Measurements from ENCODE around the gene SH3RF3. TPM values are rescaled to one million over a fixed set of nuclear protein-coding genes. Genes with fewer than 3 reads are reported as not detected.

SH3RF3 gene
- total RNA-seq, 1 donor from 2014 or later = 1.7 TPM

GRCh38 chr2:109312902-109313301 lies 183.9 kb downstream of the SH3RF3 start:
- H3K27ac Mint-ChIP-seq (ENCODE audit: unreplicated experiment) = no peak overlapping the region
- H3K36me3 Mint-ChIP-seq (ENCODE audit: unreplicated experiment) = no peaks in the 10 kb centered on the region
- H3K27me3 Mint-ChIP-seq (ENCODE audit: unreplicated experiment) = no peaks in the 10 kb centered on the region
- H3K4me1 Mint-ChIP-seq (ENCODE audit: low read depth, unreplicated experiment) = peaks cover 6% of the 10 kb centered on the region
- TF ChIP-seq CTCF (IDR thresholded peaks at IDR 0.05; ENCODE audit: partially characterized antibody, unreplicated experiment) = no peak
- DNase-seq = no peak
- H3K9me3 Mint-ChIP-seq (ENCODE audit: unreplicated experiment) = peaks cover 1% of the 10 kb centered on the region
- H3K4me3 Mint-ChIP-seq (ENCODE audit: unreplicated experiment) = no peak overlapping the region

- no peak for DNase-seq
- H3K4me3 Mint-ChIP-seq (ENCODE audit: unreplicated experiment) = no peak overlapping the region
- peaks cover 11% of the 10 kb centered on the region for H3K4me1 Mint-ChIP-seq (ENCODE audit: low read depth, unreplicated experiment)
- peaks cover 1% of the 10 kb centered on the region for H3K9me3 Mint-ChIP-seq (ENCODE audit: unreplicated experiment)
- no peaks in the 10 kb centered on the region for H3K27me3 Mint-ChIP-seq (ENCODE audit: unreplicated experiment)
- no peaks in the 10 kb centered on the region for H3K36me3 Mint-ChIP-seq (ENCODE audit: unreplicated experiment)
- TF ChIP-seq CTCF (IDR thresholded peaks at IDR 0.05; ENCODE audit: partially characterized antibody, unreplicated experiment) = no peak
- H3K27ac Mint-ChIP-seq (ENCODE audit: unreplicated experiment) = peak overlapping the region; percentile 50
Observed at GRCh38 chr2:109313343-109313742, 184.3 kb downstream of the SH3RF3 start.

GRCh38 chr2:109316091-109316490 lies 187.1 kb downstream of the SH3RF3 start:
- Mint-ChIP-seq H3K9me3 (ENCODE audit: unreplicated experiment) (no peaks in the 10 kb centered on the region), H3K4me3 (ENCODE audit: unreplicated experiment) (no peak overlapping the region), H3K27ac (ENCODE audit: unreplicated experiment) (no peak overlapping the region), H3K4me1 (ENCODE audit: low read depth, unreplicated experiment) (peaks cover 25% of the 10 kb centered on the region), H3K36me3 (ENCODE audit: unreplicated experiment) (no peaks in the 10 kb centered on the region), H3K27me3 (ENCODE audit: unreplicated experiment) (no peaks in the 10 kb centered on the region)
- no peak for TF ChIP-seq CTCF (IDR thresholded peaks at IDR 0.05; ENCODE audit: partially characterized antibody, unreplicated experiment)
- no peak for DNase-seq

GRCh38 chr2:109317471-109318095 lies 188.6 kb downstream of the SH3RF3 start:
- DNase-seq = no peak
- no peaks in the 10 kb centered on the region for H3K9me3 Mint-ChIP-seq (ENCODE audit: unreplicated experiment)
- no peak overlapping the region for H3K4me3 Mint-ChIP-seq (ENCODE audit: unreplicated experiment)
- TF ChIP-seq CTCF (IDR thresholded peaks at IDR 0.05; ENCODE audit: partially characterized antibody, unreplicated experiment) = no peak
- no peak overlapping the region for H3K27ac Mint-ChIP-seq (ENCODE audit: unreplicated experiment)
- H3K4me1 Mint-ChIP-seq (ENCODE audit: low read depth, unreplicated experiment) = peaks cover 25% of the 10 kb centered on the region
- H3K27me3 Mint-ChIP-seq (ENCODE audit: unreplicated experiment) = no peaks in the 10 kb centered on the region
- H3K36me3 Mint-ChIP-seq (ENCODE audit: unreplicated experiment) = no peaks in the 10 kb centered on the region

GRCh38 chr2:109318150-109318948 lies 189.3 kb downstream of the SH3RF3 start:
- H3K4me1 Mint-ChIP-seq (ENCODE audit: low read depth, unreplicated experiment) = peaks cover 25% of the 10 kb centered on the region
- no peak for DNase-seq
- H3K9me3 Mint-ChIP-seq (ENCODE audit: unreplicated experiment) = no peaks in the 10 kb centered on the region
- H3K4me3 Mint-ChIP-seq (ENCODE audit: unreplicated experiment) = no peak overlapping the region
- TF ChIP-seq CTCF (IDR thresholded peaks at IDR 0.05; ENCODE audit: partially characterized antibody, unreplicated experiment) = no peak
- no peaks in the 10 kb centered on the region for H3K27me3 Mint-ChIP-seq (ENCODE audit: unreplicated experiment)
- H3K36me3 Mint-ChIP-seq (ENCODE audit: unreplicated experiment) = no peaks in the 10 kb centered on the region
- H3K27ac Mint-ChIP-seq (ENCODE audit: unreplicated experiment) = no peak overlapping the region

Data from glutamatergic neuron (in vitro differentiated cells).